NCI-H187 treated with DMSO at 0.1 percent for 48 hours (cell line): Measurements from ENCODE around the gene CLPTM1.

ENCODE experiments used
- DNase-seq: peaks from one replicate; lab custom pipeline; 2025; lab: John Stamatoyannopoulos, UW

The CLPTM1 gene

GRCh38 chr19:45010306-45010705 is 55.1 kb downstream of the CLPTM1 start:
- DNase-seq, result no peak

GRCh38 chr19:45011959-45012358 is 56.8 kb downstream of the CLPTM1 start:
- no peak for DNase-seq

GRCh38 chr19:45016388-45017314 is 61.5 kb downstream of the CLPTM1 start:
- no peak for DNase-seq

- DNase-seq, result no peak
Observed at GRCh38 chr19:45019187-45019586, 64.0 kb downstream of the CLPTM1 start.

- no peak for DNase-seq
Observed at GRCh38 chr19:45020071-45020470, 64.9 kb downstream of the CLPTM1 start.

- DNase-seq, result no peak
Observed at GRCh38 chr19:45021971-45022370, 66.8 kb downstream of the CLPTM1 start.

- DNase-seq, result no peak
Observed at GRCh38 chr19:45023048-45023447, 67.9 kb downstream of the CLPTM1 start.

GRCh38 chr19:45025264-45025663 is 70.1 kb downstream of the CLPTM1 start:
- DNase-seq, result no peak

GRCh38 chr19:45027371-45027770 is 72.2 kb downstream of the CLPTM1 start:
- no peak for DNase-seq

- no peak for DNase-seq
Observed at GRCh38 chr19:45030825-45031224, 75.6 kb downstream of the CLPTM1 start.

- DNase-seq, result no peak
Observed at GRCh38 chr19:45032421-45032820, 77.2 kb downstream of the CLPTM1 start.

- no peak for DNase-seq
Observed at GRCh38 chr19:45035755-45036154, 80.6 kb downstream of the CLPTM1 start.

- no peak for DNase-seq
Observed at GRCh38 chr19:45037393-45038169, 82.4 kb downstream of the CLPTM1 start.

- DNase-seq, result peak; percentile 50
Observed at GRCh38 chr19:45038931-45039893, 84.0 kb downstream of the CLPTM1 start, which contains the start of gene CLASRP. Gene CLASRP, plus strand, starts transcription at chr19:45039045. Its CDS starts 1,168 bp downstream, at chr19:45040213.

- DNase-seq, result no peak
Observed at GRCh38 chr19:45040059-45040771, 85.0 kb downstream of the CLPTM1 start.

GRCh38 chr19:45041125-45041524 is 85.9 kb downstream of the CLPTM1 start:
- no peak for DNase-seq
